K562 (cell line): ENCODE measurements around the gene CHDH. TPM values are rescaled to one million over a fixed set of nuclear protein-coding genes. Genes with fewer than 3 reads are reported as not detected.

Experiments
- ASH1L ChIP-seq: fragments of 450-650 bp; IDR thresholded peaks from 2 replicates; pipeline ENCODE4 v1.6.1; 2018; ENCODE audit warnings: borderline replicate concordance, mild to moderate bottlenecking, low read depth; ENCODE audit not compliant: partially characterized antibody
- E2F8 ChIP-seq: fragments of 450-650 bp; IDR thresholded peaks from 2 replicates; pipeline ENCODE4 v1.7.1; 2018; ENCODE audit warnings: mild to moderate bottlenecking, low read depth; ENCODE audit not compliant: partially characterized antibody
- ETS2 ChIP-seq: IDR thresholded peaks from 2 replicates; pipeline ENCODE4 v1.6.1; 2016; ENCODE audit warnings: borderline replicate concordance, missing genetic modification characterization, mild to moderate bottlenecking, moderate library complexity, missing compliant biosample characterization; ENCODE audit not compliant: poor library complexity, severe bottlenecking
- GABPA ChIP-seq: fragments of 200-800 bp; sonication (Bioruptor generic); conservative IDR thresholded peaks from 2 replicates; pipeline ENCODE4 v1.6.1; 2016; ENCODE audit warnings: low read depth, missing genetic modification characterization, missing compliant biosample characterization
- GABPB2 ChIP-seq: fragments of 250-450 bp; sonication (Bioruptor Pico); conservative IDR thresholded peaks from 2 replicates; pipeline ENCODE4 v1.5.1; 2021; ENCODE audit warnings: mild to moderate bottlenecking
- HBP1 ChIP-seq: fragments of 450-650 bp; formaldehyde crosslinking; IDR thresholded peaks from 2 replicates; pipeline ENCODE4 v1.4.0; 2022; ENCODE audit warnings: missing genetic modification characterization
- HDAC6 ChIP-seq: IDR thresholded peaks from 2 replicates; pipeline ENCODE4 v1.6.1; 2012; ENCODE audit warnings: low read depth, mild to moderate bottlenecking, control low read depth, inconsistent platforms, low read length, moderate library complexity
- HMGN3 ChIP-seq: IDR thresholded peaks from 2 replicates; pipeline ENCODE4 v1.6.1; 2011; ENCODE audit warnings: borderline replicate concordance, low read depth, mild to moderate bottlenecking, mixed read lengths, low read length; ENCODE audit not compliant: insufficient read length; ENCODE audit errors: extremely low read depth
- KLF10 ChIP-seq: fragments of 250-450 bp; sonication (Bioruptor Pico); IDR thresholded peaks from 2 replicates; pipeline ENCODE4 v1.6.1; 2021; ENCODE audit warnings: matching md5 sums
- MEIS2 ChIP-seq: fragments of 450-650 bp; IDR thresholded peaks from 2 replicates; pipeline ENCODE4 v1.6.1; 2014; ENCODE audit warnings: mild to moderate bottlenecking; ENCODE audit not compliant: partially characterized antibody
- NFRKB ChIP-seq: fragments of 450-650 bp; IDR thresholded peaks from 2 replicates; pipeline ENCODE4 v1.6.1; 2016; ENCODE audit warnings: low read depth
- PHF20 ChIP-seq: fragments of 450-650 bp; IDR thresholded peaks from 2 replicates; pipeline ENCODE4 v1.6.1; 2018; ENCODE audit not compliant: partially characterized antibody
- POLR2A ChIP-seq: fragments of 450-650 bp; conservative IDR thresholded peaks from 2 replicates; pipeline ENCODE4 v1.6.1; 2016
- RBBP5 ChIP-seq: fragments of 200-600 bp; sonication (generic); IDR thresholded peaks from 2 replicates; pipeline ENCODE4 v1.6.1; 2012; ENCODE audit warnings: borderline replicate concordance, mild to moderate bottlenecking, low read length, control low read depth, inconsistent platforms; ENCODE audit not compliant: insufficient read depth, poor library complexity, severe bottlenecking
- SMARCB1 ChIP-seq: IDR thresholded peaks from 2 replicates; pipeline ENCODE4 v1.6.1; 2011; ENCODE audit warnings: improper control_type of control experiment, low read depth; ENCODE audit not compliant: insufficient read length
- TBL1XR1 ChIP-seq, 2 experiments: IDR thresholded peaks; 2 replicates each; pipeline ENCODE4 v1.6.1; 2012; ENCODE audit warnings: improper control_type of control experiment in 2 of 2, low read length in 2 of 2, mild to moderate bottlenecking in 1 of 2
- TRIM24 ChIP-seq, 2 experiments: fragments of 450-650 bp; IDR thresholded peaks; 2 replicates each; pipeline ENCODE4 v1.6.1; 2016
- ZKSCAN1 ChIP-seq: fragments of 150-350 bp; IDR thresholded peaks from 2 replicates; pipeline ENCODE4 v1.6.1; 2016; ENCODE audit warnings: low read depth, low read length
- ZNF609 ChIP-seq: sonication (generic); formaldehyde crosslinking; IDR thresholded peaks from 2 replicates; pipeline ENCODE4 v1.8.1; 2023; ENCODE audit warnings: missing genetic modification reagents, mild to moderate bottlenecking, borderline replicate concordance
- polyA plus RNA-seq, 8 experiments: library from polyadenylated mRNA; depleted of rRNA in 4 of 8; stranded (reverse) in 5 of 8; unstranded in 3 of 8; fragments of >200 nt; fragmentation: Nextera tagmentation in 2 of 8; fragmentation: Illumina TruSeq in 1 of 8; extraction: Ambion mirVana in 2 of 8; extraction: Trizol in 1 of 8; gene quantifications; 2 replicates each; pipeline versions ENCODE4 v1.2.1 to v1.2.3, GENCODE V29; 2011 to 2014; ENCODE audit warnings: inconsistent platforms in 1 of 8, missing spikeins in 1 of 8
- total RNA-seq, 7 experiments: library from RNA; depleted of rRNA in 6 of 7; stranded (reverse); fragments of >200 nt in 6 of 7; fragmentation: Illumina TruSeq in 2 of 7; extraction: Trizol in 2 of 7; gene quantifications; 2 replicates each; pipeline versions ENCODE4 v1.2.1 to v1.2.3, GENCODE V29; 2011 to 2021; ENCODE audit warnings: low replicate concordance in 1 of 7

CHDH gene
- total and polyA plus RNA-seq, 9 of the 15 experiments (the other 6 are each of a cell fraction or from before 2014, with no cell fraction given): 0.06 to 1.9 (median 0.46) TPM

- TF ChIP-seq RBBP5: peak; percentile 73
- TF ChIP-seq ETS2 (tag): no peak
- TF ChIP-seq TBL1XR1 (IDR thresholded peaks at IDR 0.05; ENCODE audit: low read length in 2 of 2): peak in 1 of 2 experiments; percentile 70; a peak in 2 of 4 replicates
- TF ChIP-seq ZKSCAN1: 0 out of 2 replicates have a peak, but pooled peaks have one; percentile 17
- TF ChIP-seq GABPB2: no peak
- TF ChIP-seq GABPA: peak; percentile 94
- TF ChIP-seq TRIM24 (IDR thresholded peaks at IDR 0.05): no peak
- 0 out of 2 replicates have a peak, but pooled peaks have one; percentile 43 for TF ChIP-seq NFRKB
- peak; percentile 83 for TF ChIP-seq PHF20
- no peak for TF ChIP-seq KLF10 (CRISPR knock-in tag)
- TF ChIP-seq MEIS2: peak; percentile 68
- TF ChIP-seq SMARCB1: no peak
- TF ChIP-seq ZNF609 (CRISPR knock-in tag): no peak
- TF ChIP-seq HMGN3: no peak
- peak; percentile 87 for TF ChIP-seq POLR2A
- no peak for TF ChIP-seq HDAC6
- TF ChIP-seq E2F8: peak; percentile 70
- TF ChIP-seq ASH1L: no peak
- TF ChIP-seq HBP1: no peak
Measured at GRCh38 chr3:53891497-53892285, 45.5 kb upstream of the CHDH start, which contains the start of gene SELENOK (continued).
